Osteocyte (in vitro differentiated cells): ENCODE measurements around the gene AIG1. TPM values are rescaled to one million over a fixed set of nuclear protein-coding genes. Genes with fewer than 3 reads are reported as not detected.

ENCODE experiments used
- DNase-seq: peaks from one replicate; pipeline ENCODE4 v3.0.0; 2021; ENCODE audit warnings: mixed read lengths; ENCODE audit not compliant: unreplicated experiment; ENCODE audit errors: extremely low spot score
- H3K27ac Mint-ChIP-seq: one replicate; pipeline ENCODE4 v1.8.0; 2021; ENCODE audit warnings: mild to moderate bottlenecking, mixed read lengths; ENCODE audit not compliant: unreplicated experiment
- H3K27me3 Mint-ChIP-seq: one replicate; pipeline ENCODE4 v1.8.0; 2021; ENCODE audit warnings: mixed read lengths; ENCODE audit not compliant: unreplicated experiment
- H3K36me3 Mint-ChIP-seq: one replicate; pipeline ENCODE4 v1.8.0; 2021; ENCODE audit warnings: mixed read lengths; ENCODE audit not compliant: unreplicated experiment
- H3K4me1 Mint-ChIP-seq: one replicate; pipeline ENCODE4 v1.8.0; 2021; ENCODE audit warnings: mixed read lengths; ENCODE audit not compliant: unreplicated experiment
- H3K4me3 Mint-ChIP-seq: one replicate; pipeline ENCODE4 v1.8.0; 2021; ENCODE audit warnings: mild to moderate bottlenecking, moderate library complexity, mixed read lengths; ENCODE audit not compliant: unreplicated experiment
- H3K9me3 Mint-ChIP-seq: one replicate; pipeline ENCODE4 v1.8.0; 2021; ENCODE audit warnings: mixed read lengths; ENCODE audit not compliant: unreplicated experiment
- CTCF ChIP-seq: fragments of 200-600 bp; sonication (generic); IDR thresholded peaks from 2 replicates; pipeline ENCODE4 v1.5.0; 2021; ENCODE audit warnings: antibody characterized with exemption, mild to moderate bottlenecking, moderate library complexity
- total RNA-seq: library from RNA; stranded (reverse); gene quantifications from 2 replicates; pipeline ENCODE4 v1.2.1, GENCODE V29; 2021

AIG1 gene
- total RNA-seq, 1 donor from 2014 or later: 40.5 TPM

GRCh38 chr6:143123081-143123480 is 62.4 kb downstream of the AIG1 start:
- Mint-ChIP-seq H3K36me3 (peaks cover 7% of the 10 kb centered on the region), H3K4me3 (no peak overlapping the region), H3K4me1 (peaks cover 40% of the 10 kb centered on the region), H3K9me3 (peaks cover 4% of the 10 kb centered on the region), H3K27ac (no peak overlapping the region), H3K27me3 (no peaks in the 10 kb centered on the region)
- no peak for TF ChIP-seq CTCF
- no peak for DNase-seq

- no peaks in the 10 kb centered on the region for H3K27me3 Mint-ChIP-seq
- peaks cover 4% of the 10 kb centered on the region for H3K9me3 Mint-ChIP-seq
- no peak overlapping the region for H3K27ac Mint-ChIP-seq
- no peak for TF ChIP-seq CTCF
- peaks cover 47% of the 10 kb centered on the region for H3K4me1 Mint-ChIP-seq
- no peak overlapping the region for H3K4me3 Mint-ChIP-seq
- DNase-seq: no peak
- peaks cover 7% of the 10 kb centered on the region for H3K36me3 Mint-ChIP-seq
Observed at GRCh38 chr6:143123941-143124340, 63.3 kb downstream of the AIG1 start.

- Mint-ChIP-seq H3K4me1 (peaks cover 51% of the 10 kb centered on the region), H3K36me3 (peaks cover 7% of the 10 kb centered on the region), H3K27me3 (no peaks in the 10 kb centered on the region), H3K27ac (peak overlapping the region; percentile 80), H3K4me3 (no peak overlapping the region), H3K9me3 (peaks cover 4% of the 10 kb centered on the region)
- DNase-seq: no peak
- no peak for TF ChIP-seq CTCF
Observed at GRCh38 chr6:143125455-143125854, 64.8 kb downstream of the AIG1 start.

- no peak for DNase-seq
- H3K4me3 Mint-ChIP-seq: no peak overlapping the region
- peaks cover 4% of the 10 kb centered on the region for H3K9me3 Mint-ChIP-seq
- H3K27ac Mint-ChIP-seq: peak overlapping the region; percentile 80
- H3K36me3 Mint-ChIP-seq: peaks cover 10% of the 10 kb centered on the region
- H3K4me1 Mint-ChIP-seq: peaks cover 51% of the 10 kb centered on the region
- no peaks in the 10 kb centered on the region for H3K27me3 Mint-ChIP-seq
- TF ChIP-seq CTCF: no peak
Observed at GRCh38 chr6:143125864-143126573, 65.3 kb downstream of the AIG1 start.

GRCh38 chr6:143126574-143126941 is 65.9 kb downstream of the AIG1 start:
- no peak for DNase-seq
- no peaks in the 10 kb centered on the region for H3K27me3 Mint-ChIP-seq
- peaks cover 12% of the 10 kb centered on the region for H3K36me3 Mint-ChIP-seq
- H3K9me3 Mint-ChIP-seq: peaks cover 9% of the 10 kb centered on the region
- H3K4me1 Mint-ChIP-seq: peaks cover 51% of the 10 kb centered on the region
- H3K4me3 Mint-ChIP-seq: no peak overlapping the region
- TF ChIP-seq CTCF: no peak
- peak overlapping the region; percentile 80 for H3K27ac Mint-ChIP-seq
